Measurements from ENCODE around the gene STAT2. TPM values are rescaled to one million over a fixed set of nuclear protein-coding genes. Genes with fewer than 3 reads are reported as not detected.

The STAT2 gene
- total and polyA plus RNA-seq, 8 donors: 22.6 to 245 (median 92.6) TPM

GRCh38 chr12:56398324-56398723, 38.4 kb upstream of the STAT2 start:
- TF ChIP-seq POLR2A (IDR thresholded peaks at IDR 0.05) (no peak), EP300 (IDR thresholded peaks at IDR 0.05) (no peak)
- TF ChIP-seq, protein P1, sequence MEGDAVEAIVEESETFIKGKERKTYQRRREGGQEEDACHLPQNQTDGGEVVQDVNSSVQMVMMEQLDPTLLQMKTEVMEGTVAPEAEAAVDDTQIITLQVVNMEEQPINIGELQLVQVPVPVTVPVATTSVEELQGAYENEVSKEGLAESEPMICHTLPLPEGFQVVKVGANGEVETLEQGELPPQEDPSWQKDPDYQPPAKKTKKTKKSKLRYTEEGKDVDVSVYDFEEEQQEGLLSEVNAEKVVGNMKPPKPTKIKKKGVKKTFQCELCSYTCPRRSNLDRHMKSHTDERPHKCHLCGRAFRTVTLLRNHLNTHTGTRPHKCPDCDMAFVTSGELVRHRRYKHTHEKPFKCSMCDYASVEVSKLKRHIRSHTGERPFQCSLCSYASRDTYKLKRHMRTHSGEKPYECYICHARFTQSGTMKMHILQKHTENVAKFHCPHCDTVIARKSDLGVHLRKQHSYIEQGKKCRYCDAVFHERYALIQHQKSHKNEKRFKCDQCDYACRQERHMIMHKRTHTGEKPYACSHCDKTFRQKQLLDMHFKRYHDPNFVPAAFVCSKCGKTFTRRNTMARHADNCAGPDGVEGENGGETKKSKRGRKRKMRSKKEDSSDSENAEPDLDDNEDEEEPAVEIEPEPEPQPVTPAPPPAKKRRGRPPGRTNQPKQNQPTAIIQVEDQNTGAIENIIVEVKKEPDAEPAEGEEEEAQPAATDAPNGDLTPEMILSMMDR (IDR thresholded peaks at IDR 0.05): no peak
- intact Hi-C loops (cut with DNase I; ENCODE audit: low total_unique reads): no loop called here

GRCh38 chr12:56392331-56392730, 32.4 kb upstream of the STAT2 start:
- H3K27me3 ChIP-seq: no peaks in the 10 kb centered on the region
- no peaks in the 10 kb centered on the region for H3K4me1 ChIP-seq
- no peak overlapping the region for H3K27ac ChIP-seq
- no peak for DNase-seq
- H3K36me3 ChIP-seq: no peaks in the 10 kb centered on the region
- TF ChIP-seq EP300 (IDR thresholded peaks at IDR 0.05): no peak
- TF ChIP-seq, protein P1 (IDR thresholded peaks at IDR 0.05): no peak
- no peak for TF ChIP-seq POLR2AphosphoS5 (IDR thresholded peaks at IDR 0.05)
- TF ChIP-seq POLR2A (IDR thresholded peaks at IDR 0.05): no peak
- no peak overlapping the region for H3K4me3 ChIP-seq
- intact Hi-C loops (cut with DNase I; ENCODE audit: low total_unique reads): no loop called here
- 94 to 100% (median 97%) methylated on average over 2 of the region's 2 CpGs for WGBS, 5 donors
- H3K9me3 ChIP-seq: no peaks in the 10 kb centered on the region

More at GRCh38 chr12:56398324-56398723, 38.4 kb upstream of the STAT2 start:
- no peak overlapping the region for H3K27ac ChIP-seq
- no peak overlapping the region for H3K4me3 ChIP-seq
- peaks cover 0 to 16% (median 12%) of the 10 kb centered on the region in 4 donors for H3K9me3 ChIP-seq
- no peak for DNase-seq
- H3K27me3 ChIP-seq: no peaks in the 10 kb centered on the region
- no peaks in the 10 kb centered on the region for H3K4me1 ChIP-seq
- H3K36me3 ChIP-seq: no peaks in the 10 kb centered on the region

DNA sequence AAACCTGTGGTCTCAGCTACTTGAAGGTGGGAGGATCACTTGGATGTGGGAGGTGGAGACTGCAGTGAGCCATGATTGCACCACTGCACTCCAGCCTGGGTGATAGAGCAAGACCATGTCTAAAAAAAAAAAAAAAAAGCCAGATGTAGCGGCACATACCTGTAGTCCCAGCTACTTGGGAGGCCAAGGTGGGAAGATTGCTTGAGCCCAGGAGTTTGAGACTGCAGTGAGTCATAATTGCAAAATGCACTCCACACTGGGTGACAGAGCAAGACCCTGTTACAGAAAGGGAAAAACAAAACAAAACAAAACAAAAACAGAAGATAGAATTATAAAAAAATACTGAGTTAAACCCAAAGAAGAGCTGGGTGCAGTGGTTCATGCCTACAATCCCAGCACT, 31.8 kb upstream of the STAT2 start:
- Histone ChIP-seq H3K4me3 (no peak overlapping the region), H3K4me1 (no peaks in the 10 kb centered on the region), H3K27ac (no peak overlapping the region), H3K36me3 (no peaks in the 10 kb centered on the region), H3K9me3 (no peaks in the 10 kb centered on the region), H3K27me3 (no peaks in the 10 kb centered on the region)
- intact Hi-C loops (cut with DNase I; ENCODE audit: low total_unique reads): no loop called here
- 90 to 100% (median 100%) methylated on average over 1 of the region's 1 CpG for WGBS, 5 donors
- DNase-seq: no peak
- TF ChIP-seq EP300 (IDR thresholded peaks at IDR 0.05) (no peak), POLR2AphosphoS5 (IDR thresholded peaks at IDR 0.05) (no peak), POLR2A (IDR thresholded peaks at IDR 0.05) (no peak)
- TF ChIP-seq, protein P1 (IDR thresholded peaks at IDR 0.05): no peak

GRCh38 chr12:56389412-56389811, 29.5 kb upstream of the STAT2 start:
- Histone ChIP-seq H3K9me3 (no peaks in the 10 kb centered on the region), H3K27ac (no peak overlapping the region), H3K4me1 (no peaks in the 10 kb centered on the region), H3K4me3 (no peak overlapping the region), H3K27me3 (no peaks in the 10 kb centered on the region), H3K36me3 (no peaks in the 10 kb centered on the region)
- DNase-seq: no peak
- intact Hi-C loops (cut with DNase I; ENCODE audit: low total_unique reads): no loop called here
- 59 to 76% (median 74%) methylated on average over 5 of the region's 5 CpGs for WGBS, 5 donors
- TF ChIP-seq POLR2AphosphoS5 (IDR thresholded peaks at IDR 0.05) (no peak), POLR2A (IDR thresholded peaks at IDR 0.05) (no peak), EP300 (IDR thresholded peaks at IDR 0.05) (no peak)
- TF ChIP-seq, protein P1 (IDR thresholded peaks at IDR 0.05): no peak

Measured in stomach (tissue), 9 donors.